Islet precursor cell (in vitro differentiated cells): Measurements from ENCODE around the gene CAMK2B.

ENCODE experiments used
- DNase-seq: peaks from one replicate; pipeline ENCODE4 v3.0.0-alpha.2; 2018

Gene CAMK2B

DNA sequence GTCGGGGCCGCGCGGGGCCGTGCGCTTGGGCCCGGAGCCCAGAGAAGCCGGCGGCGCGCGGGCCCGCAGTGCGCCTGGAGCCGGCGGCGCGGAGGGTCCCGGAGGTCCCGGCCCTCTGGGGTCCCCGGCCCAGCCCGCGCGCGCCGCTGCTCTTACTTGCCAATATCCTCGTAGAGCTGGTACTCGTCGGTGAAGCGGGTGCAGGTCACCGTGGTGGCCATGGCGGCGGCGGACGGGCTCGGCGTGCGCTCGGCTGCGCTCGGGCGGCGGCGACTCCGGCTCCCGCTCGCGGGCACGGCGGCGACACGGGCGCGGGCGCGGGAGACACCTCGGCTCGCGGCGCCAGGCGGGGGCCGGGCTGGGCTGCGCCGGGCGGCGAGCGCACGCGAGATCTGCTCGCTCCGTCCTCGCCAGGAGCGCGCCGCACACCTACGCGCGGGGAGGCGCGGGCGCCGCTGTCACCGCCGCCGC lies at the start of gene CAMK2B:
CAMK2B (minus strand) TSS at position 394 of the 471 bp plus-strand sequence; CDS start at position 221, 173 bp downstream.
- no peak for DNase-seq

DNA sequence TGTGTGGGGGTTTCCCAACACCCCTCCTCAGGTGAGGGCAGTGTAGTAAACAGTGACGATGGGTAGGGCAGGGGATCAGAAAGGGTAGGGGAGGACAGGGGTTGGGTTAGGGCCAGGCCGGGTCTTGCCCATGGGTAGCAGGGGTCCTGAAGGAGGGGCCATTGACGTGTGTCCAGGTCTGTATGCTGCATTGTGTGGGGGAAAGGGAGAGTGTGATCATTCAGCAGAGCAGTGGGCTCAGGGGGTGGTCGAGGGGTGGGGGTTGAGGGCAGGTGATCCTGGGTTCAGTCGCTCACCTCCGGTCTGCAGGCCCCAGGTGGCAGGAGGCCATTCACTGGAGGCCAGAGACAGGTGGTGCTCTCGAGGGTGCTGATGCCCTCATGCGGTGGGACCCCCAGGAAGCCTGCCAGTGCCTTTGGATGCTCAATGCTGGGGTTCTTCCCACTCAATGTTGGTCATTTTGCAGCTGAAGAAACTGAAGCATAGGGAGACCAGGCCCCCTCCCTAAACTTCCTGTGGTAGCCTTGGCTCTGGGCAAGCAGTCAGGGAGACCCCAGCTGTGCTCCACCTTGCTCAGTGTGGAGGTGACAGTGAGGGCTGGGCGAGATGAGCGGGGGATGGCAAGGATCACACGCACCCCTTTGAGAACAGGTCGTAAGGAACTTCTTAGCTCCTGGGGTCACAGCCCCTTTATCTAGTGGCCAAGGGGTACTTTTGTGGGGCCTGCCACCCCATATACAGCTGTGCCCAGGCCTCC lies 48.8 kb upstream of the CAMK2B start:
- DNase-seq: no peak

DNA sequence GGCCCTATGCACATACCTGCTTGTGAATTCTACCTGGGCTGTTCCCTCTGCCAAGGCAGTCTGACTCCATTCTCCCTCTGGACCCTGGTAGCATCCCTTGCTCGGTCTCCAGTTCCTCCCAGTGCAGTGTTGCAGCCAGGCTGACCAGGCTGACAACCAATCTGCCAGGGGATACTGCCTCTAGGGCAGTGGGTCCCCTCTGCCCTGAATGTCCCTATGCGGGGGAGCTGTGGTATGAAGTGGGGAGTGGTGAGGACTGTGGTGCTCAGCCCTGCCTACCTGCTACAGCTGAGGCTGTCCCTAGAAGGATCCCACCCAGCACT lies 48.0 kb upstream of the CAMK2B start:
- DNase-seq: no peak

DNA sequence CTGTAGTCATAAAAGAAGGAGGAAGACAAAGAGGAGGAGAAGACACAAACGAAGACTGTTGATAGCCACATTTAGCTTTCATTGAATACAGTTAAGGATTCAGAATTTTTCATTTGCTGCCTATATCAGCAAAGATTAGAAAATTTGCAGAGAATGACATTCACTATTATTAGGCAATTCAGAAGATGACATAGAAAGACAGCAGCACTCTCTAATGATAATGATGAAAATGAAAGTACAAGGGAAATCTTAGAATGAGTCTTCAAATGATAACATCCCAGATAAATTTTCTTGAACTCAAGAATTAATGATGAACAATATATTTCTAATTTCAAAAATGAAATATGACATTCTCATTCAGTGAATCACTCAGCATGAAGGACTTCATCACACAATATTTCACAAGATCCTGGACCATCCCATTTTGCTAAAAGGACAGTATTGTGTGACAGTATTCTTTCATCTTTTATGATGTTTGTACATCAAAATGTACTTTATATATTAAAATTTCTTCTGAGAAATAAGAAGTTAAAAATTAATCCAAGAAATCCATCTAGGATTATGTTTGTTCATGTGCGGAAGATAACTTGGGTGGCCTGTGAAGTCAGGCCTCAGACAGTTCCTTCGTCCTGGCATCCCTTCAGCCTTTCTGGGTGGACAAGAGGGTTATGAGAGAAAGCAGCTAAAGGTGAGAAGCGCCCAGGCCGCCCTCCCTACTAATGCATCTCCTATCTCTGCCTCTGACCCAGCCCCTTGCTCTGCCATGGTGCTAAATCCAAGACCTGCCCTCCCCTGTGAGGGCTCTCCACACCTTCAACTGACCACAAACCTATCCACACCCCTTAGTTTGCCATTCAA lies 47.4 kb upstream of the CAMK2B start:
- no peak for DNase-seq

DNA sequence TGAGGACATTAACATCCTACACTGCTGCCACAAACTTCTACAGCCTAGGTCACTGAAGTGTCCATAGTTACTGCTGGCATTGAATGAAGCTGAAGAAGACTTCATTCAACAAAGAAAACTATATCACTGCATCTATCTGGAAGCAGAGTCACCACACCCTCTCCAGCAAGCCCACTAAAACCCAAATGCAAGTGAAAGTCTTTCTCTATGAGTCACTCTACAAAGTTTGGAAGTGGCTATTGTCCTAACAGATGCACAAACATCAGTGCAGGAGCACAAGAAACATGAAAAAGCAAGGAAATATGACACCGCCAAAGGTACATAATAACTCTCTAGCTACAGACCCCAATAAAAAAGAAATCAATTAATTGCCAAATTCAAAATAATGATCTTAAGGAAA lies 43.5 kb upstream of the CAMK2B start:
- no peak for DNase-seq

DNA sequence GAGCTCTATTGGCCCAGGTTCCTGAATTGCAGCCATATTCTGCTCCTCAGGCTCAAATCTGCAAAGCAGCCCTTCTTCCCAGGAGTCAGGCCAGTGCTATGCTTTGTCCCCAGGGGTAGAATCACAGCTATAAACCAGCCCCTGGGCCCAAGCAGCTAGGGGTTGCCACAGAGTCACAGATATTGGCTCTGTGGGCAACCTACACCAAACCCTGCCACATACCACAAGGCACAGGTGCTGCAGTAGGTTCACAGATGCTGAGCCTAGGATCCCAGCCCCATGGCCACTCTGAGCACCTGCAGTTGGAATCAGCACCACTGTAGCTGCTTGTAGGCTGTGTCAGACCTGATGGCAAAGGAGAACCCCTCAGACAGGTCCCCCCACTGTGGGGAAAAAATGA lies 43.1 kb upstream of the CAMK2B start:
- DNase-seq: peak; percentile 42

DNA sequence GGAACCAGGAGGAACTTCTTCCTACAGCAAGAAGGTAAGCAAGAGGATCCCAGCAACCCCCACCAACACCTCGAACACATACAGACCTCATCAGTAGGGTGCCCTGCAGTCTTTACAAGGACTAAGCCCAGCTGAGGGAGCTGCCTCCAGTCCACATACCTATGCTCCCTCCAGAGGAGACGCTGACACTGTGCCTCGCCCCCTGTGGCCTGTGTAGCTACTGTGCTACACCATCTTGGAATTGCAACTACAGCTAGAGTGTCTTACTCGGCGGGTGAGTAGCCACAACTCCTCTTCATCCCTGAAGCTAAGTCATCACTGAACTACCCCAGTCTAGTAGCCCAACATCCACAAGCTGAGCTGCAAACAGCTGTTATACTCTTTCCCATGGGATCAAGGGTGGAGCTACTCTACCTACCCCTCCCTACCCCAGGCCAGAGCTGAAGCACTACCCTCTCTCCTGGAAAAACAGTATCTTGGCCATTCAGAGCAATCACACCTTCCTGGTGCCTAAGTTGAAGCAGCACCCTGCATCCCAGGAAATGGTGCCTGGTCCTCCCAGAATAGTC lies 42.2 kb upstream of the CAMK2B start:
- DNase-seq: peak; percentile 45

DNA sequence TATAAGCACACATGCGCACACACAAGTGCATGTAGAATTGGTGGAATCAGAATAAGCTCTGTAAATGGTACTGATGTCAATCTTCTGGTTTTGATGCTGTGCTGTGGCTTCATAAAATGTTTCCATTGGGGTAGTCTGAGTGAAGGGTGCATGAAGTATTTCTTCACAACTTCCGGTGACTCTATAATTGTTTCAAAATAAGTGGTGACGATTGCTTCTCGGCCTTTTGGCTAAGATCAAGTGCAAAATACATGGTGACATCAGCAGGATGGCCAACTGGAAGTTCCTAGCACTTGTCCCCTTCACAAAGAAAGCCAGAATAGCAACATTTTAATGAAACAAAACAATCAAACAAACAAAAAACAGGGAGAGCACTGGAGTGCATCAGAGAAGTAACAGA lies 41.6 kb upstream of the CAMK2B start:
- DNase-seq: no peak

DNA sequence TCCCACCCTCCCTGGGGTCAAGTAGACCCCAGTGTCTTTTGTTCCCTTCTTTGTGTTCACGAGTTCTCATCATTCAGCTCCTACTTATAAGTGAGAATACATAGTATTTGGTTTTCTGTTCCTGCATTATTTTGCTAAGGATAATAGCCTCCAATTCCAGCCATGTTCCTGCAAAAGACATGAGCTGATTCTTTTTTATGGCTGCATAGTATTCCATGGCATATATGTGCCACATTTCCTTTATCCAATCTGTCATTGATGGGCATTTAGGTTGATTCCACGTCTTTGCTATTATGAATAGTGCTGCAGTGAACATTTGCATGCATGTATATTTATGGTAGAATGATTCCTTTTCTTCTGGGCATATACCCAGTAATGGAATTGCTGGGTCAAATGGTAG lies 28.3 kb upstream of the CAMK2B start:
- no peak for DNase-seq

DNA sequence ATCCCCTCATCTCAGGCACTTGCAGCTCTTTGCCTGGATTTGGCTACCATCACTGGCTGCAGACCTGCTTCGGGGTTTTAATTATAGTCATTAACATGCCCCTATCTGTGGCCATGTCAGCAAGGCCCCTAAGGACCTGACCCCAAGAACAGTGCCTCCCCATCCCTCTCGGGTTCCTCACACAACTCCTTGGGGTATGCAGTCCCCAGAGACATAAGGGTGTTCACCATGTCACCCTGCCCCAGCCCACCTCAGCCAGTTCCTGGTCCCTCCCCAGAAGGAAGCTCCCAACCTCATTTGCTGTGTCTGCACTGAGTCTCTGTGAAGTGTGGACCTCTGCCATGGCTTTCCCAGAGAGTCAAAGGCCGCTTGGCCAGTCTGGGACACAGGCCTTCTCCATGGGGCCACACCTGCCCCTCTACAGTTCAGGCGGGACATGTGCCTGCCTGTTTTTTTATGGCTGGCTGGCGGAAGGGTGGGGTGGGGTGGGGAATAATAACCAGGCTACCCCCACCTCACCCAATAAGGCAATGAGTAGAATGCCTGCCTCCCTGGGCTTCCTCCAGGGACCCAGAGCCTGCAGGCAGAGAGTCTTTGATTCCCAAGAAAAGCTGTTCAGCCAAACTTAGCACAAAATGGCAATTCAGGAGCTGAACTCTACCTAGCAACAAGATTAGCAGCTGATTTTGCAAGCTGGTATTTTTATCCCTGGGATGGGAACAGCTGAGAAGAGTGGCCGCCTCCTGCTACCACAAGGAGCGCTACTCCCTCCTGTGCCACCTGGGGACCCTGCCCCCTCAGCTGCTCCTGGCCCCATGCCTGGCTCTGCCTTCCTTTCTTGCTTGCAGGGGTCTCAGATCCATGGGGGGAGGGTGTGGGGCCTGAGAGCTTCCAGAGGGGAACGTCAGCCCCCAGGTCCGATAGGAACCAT lies 23.7 kb upstream of the CAMK2B start:
- no peak for DNase-seq

DNA sequence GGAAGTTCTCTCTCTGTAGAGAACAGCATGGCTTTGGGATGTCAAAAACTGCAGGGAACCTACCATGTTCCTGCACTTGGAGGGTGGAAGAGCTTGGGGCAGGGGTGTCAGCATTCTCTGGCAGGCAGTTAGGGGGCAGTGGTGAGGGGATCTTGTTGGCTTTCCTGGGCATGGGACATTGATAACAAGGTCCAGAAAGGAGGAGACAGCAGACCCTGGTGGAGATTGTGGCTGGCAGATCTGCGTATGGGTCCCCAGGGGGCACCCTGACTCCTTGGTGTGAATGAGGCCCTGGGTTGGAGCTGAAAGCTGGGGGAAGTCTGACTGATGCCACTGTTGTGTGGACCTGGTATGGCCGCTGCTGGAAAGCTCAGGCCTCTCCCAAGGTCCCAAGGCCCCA lies 22.9 kb upstream of the CAMK2B start:
- DNase-seq: peak; percentile 61

DNA sequence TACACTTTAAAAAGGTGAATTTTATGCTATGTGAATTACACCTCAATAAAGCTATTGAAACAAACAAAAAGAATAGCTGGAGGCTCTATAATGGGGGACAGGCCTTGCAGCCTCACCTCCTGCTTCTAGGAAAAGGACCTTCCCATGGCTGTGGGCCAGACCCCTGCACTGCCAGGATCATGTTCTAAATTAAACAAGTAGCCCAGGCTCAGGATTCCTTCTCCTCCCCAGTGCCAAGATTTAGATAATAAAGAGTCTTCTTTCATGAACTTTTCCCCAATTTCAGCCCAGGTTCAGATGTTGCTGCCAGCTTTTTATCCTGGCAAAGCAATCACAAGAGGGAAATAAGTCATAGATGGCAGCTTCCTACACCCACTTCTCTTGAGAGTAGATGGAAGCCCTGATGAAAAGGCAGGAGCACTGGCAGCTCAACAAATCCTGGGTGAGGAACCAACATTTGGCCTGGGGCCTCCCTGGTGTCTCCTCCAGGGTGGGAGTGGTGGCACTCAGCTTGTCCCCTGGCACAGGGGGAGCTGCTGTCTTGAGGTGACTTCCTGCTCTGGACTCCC lies 22.2 kb upstream of the CAMK2B start:
- no peak for DNase-seq

DNA sequence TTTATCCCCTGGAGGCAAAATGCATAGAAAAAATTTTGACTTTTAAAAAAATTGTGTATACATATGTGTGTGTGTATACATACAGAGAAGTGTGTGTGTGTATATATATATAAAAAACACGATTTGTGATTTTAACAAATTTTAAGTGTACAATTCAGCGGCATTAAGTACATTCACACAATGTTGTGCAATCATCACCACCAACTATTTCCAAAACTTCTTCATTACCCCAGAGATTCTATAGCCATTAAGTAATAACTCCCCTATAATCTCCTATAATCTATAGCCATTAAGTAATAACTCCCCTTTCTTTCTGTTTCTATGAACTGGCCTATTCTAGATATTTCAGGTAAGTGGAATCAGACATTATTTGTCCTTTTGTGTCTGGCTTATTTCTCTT lies 20.7 kb upstream of the CAMK2B start:
- DNase-seq: no peak

DNA sequence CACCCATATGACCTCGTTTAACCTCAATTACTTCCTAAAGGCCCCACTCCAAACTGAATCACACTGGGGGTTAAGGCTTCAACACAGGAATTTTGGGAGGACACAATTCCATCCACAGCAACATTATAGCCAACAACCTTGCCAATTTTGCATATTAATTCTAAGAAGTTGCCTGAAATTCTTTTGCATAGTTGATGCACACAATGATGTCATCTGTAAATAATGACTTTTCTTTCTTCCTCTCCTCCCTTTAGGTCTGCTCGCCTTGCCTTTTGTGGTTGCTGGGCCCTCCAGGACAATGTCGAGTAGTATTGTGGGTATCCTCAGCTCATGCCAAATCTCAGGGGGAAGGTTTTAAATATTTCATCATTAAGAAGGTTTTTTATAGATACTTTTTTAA lies 16.0 kb upstream of the CAMK2B start:
- no peak for DNase-seq

DNA sequence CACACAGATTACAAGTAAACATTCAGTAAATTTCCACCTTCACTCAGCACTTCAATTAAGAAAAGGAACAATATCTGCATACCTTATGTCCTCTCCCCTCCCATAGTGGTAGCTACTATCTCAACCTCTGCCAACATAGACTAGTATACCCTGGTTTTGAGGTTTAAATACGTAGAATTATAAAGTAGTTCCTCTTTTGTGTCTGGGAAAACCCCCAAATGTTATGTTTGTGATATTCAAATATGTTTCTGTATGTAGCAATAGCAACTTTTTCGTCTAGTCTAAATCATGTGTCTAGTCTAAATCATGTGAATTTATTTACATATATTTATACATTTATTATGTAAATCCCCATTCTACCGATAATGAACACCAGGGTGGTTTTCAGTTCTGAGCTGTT lies 13.2 kb upstream of the CAMK2B start:
- no peak for DNase-seq

DNA sequence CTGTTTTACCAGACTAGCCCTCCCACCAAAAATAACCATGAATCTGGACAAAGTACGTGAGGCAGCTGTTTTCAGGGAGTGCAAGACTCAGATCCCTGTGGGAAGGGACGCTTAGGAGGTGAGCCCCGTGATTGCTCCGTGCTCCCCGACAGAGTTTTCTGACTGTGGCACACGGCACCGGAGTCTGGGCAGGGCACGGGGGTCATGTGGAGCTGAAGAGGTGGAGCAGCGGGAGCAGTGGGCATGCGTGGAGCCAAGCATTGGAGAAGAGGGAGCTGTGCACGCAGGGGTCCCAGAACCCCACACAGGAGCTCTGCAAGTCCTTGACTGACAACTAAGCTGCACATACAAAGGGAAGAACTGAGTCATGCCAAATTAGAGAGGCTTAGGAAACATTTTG lies 11.1 kb upstream of the CAMK2B start:
- DNase-seq: no peak

DNA sequence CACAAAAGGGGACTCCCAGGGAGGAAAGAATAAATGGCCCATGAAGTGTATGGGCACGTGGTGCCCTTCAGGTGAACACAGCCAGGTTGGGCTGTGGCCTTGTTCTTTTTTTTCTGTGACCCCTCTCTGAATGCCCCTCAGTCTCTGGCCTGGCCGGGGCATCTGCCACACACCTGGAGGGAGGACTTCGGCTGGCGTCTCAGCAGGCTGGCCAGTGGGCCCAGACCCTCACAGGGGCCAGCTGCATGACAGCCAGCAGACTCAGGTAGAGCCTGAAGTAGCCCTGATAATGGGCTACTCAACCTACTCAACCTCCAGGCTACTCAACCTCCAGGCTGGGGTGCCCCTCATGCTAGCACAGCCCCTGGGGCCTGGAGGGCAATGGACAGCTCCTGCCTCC lies 9.8 kb upstream of the CAMK2B start:
- no peak for DNase-seq

DNA sequence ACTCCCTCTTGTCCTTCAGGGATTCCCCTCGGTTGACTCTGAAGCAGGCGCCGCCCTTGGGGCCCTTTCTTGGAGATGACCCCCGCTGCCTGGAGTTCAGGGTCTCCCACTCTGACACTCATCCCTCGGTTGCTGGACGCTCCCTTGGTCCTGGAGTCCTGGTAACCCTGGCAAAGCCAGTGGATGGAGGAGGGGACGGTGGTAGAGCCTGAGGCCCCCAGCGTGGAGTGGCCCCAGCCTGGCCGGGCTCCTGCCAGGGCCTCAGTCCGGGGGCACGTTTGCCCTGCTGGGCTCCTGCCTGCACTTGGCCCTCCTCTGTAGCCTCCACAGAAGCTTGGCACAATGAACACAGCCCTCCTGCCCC lies 9.3 kb upstream of the CAMK2B start:
- no peak for DNase-seq

DNA sequence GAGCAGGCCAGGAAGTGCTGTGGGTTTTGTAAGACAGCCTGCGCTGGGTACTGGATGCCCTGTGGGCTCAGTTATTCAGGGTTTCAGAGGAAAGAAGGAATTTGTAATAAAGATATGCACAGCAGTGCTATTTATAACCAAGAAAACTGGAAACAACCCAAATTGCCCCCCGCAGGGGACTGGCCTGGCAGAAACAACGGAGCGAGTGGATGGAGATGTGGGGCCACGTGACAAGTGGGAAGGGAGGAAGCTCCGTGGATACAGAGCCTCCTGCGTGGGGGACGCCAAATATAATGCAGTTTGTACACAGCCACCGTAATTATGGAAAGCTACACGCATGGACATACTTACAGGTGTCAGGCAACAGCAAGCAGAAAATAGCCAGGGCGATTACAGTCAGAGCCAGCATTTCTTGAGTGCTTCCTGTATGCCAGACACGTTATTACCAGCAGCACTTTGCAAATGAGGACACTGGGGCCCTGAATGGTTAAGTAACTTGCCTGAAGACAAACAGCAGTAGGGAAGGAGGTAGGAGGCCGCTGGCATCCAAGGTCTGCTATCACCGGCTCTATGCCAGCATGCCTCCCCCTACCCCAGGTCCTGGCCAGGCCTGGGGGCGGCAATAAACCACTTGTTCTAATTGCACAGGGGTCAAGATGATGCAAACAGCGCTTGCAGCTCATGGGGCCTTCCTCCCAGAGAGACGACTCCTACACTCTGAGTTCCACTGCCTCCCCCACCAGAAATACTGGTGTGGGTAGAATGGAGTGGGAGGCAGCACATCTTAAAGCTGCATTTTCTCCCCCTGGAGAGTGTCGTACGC lies 8.7 kb upstream of the CAMK2B start:
- peak; percentile 71 for DNase-seq

DNA sequence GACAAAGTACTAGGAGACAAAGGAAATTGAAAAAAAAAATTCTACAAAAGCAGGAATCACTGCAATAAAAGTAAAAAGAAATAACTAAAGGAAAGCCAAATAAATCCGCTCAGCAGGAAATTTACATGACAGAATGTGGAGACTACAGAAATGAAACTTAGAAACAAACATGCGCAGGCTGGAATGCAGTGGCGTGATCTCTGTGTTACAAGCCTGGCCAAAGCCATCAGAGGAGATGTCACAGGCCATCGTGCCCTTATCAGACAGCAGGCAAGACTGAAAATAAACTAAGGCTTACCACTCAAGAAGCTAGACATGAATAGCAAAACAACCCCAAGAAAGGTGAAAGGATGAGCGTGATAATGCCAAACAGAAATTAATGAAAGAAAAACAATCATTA lies 6.3 kb upstream of the CAMK2B start:
- DNase-seq: no peak

DNA sequence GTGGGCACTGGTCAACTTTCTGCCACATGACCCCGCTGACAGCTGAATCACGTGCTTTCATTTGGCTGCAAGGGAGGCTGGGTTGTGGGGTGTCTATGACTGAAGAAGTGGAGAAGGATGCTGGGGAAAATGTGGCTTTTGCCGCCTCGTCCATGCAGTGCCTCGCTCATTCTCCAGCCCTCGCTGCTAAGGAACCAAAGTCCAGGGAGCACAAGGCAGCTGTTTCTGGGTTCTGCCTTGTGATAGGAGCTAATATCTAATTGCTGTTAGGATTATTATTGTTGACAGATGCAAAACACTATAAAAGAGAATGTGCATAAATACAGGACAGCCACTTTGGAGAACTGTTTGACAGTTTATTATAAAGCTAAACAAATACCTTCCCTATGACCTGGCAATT lies 4.9 kb upstream of the CAMK2B start:
- no peak for DNase-seq

DNA sequence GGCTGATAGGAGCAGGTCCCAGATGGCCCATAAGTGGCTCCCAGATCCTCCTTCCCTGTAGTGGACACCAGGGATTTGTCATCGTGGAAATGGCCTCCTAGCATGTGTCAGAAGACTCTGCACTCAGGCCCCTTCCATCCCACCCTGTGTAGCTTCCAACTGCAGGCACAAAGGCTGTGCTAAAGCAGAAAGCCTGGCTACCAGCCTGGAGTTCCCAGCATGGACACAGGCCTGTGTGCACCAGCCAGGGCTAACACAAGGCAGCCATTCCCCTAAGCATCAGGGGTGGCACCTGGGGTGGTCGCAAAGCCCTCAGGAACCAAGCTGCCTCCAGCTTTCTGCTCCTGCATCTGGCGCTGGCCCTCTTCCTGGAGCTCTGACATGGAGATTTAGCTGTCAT lies 4.5 kb upstream of the CAMK2B start:
- DNase-seq: no peak
